Karpas-422 (cell line): ENCODE measurements around the gene CST9. TPM values are rescaled to one million over a fixed set of nuclear protein-coding genes. Genes with fewer than 3 reads are reported as not detected.

Experiments used
- DNase-seq: peaks from one replicate; pipeline ENCODE4 v3.0.0-alpha.2; 2015
- H2AFZ ChIP-seq: fragments of 200-600 bp; sonication (generic); 2 replicates; pipeline ENCODE4 v1.6.1; 2014; ENCODE audit warnings: antibody characterized with exemption, low read length, mixed read lengths
- H3K27ac ChIP-seq: fragments of 200-600 bp; sonication (generic); 2 replicates; pipeline ENCODE4 v1.5.1; 2014; ENCODE audit warnings: mild to moderate bottlenecking, low read length, moderate library complexity
- H3K27me3 ChIP-seq: fragments of 200-600 bp; sonication (generic); 2 replicates; pipeline ENCODE4 v1.6.1; 2014; ENCODE audit warnings: low read length, mixed read lengths
- H3K36me3 ChIP-seq: fragments of 200-600 bp; sonication (generic); 2 replicates; pipeline ENCODE4 v1.6.1; 2014; ENCODE audit warnings: low read length, mixed read lengths; ENCODE audit not compliant: insufficient read depth
- H3K4me1 ChIP-seq: fragments of 200-600 bp; sonication (generic); 2 replicates; pipeline ENCODE4 v1.6.1; 2014; ENCODE audit warnings: mild to moderate bottlenecking, low read length, mixed read lengths
- H3K4me2 ChIP-seq: fragments of 200-600 bp; sonication (generic); 2 replicates; pipeline ENCODE4 v1.6.1; 2014; ENCODE audit warnings: low read length, low read depth, mild to moderate bottlenecking; ENCODE audit not compliant: poor library complexity, severe bottlenecking
- H3K4me3 ChIP-seq: fragments of 200-600 bp; sonication (generic); 2 replicates; pipeline ENCODE4 v1.5.1; 2014; ENCODE audit warnings: mild to moderate bottlenecking, antibody characterized with exemption, low read length, mixed read lengths
- H3K79me2 ChIP-seq: fragments of 200-600 bp; sonication (generic); 2 replicates; pipeline ENCODE4 v1.6.1; 2014; ENCODE audit warnings: mild to moderate bottlenecking, low read length, mixed read lengths
- H3K9ac ChIP-seq: fragments of 200-600 bp; sonication (generic); 2 replicates; pipeline ENCODE4 v1.6.0; 2014; ENCODE audit warnings: low read length
- H3K9me2 ChIP-seq: fragments of 200-600 bp; sonication (generic), shearing (Covaris generic); replicated peaks from 2 replicates; pipeline ENCODE4 v1.6.0; 2014; ENCODE audit warnings: mild to moderate bottlenecking, low read length, moderate library complexity; ENCODE audit not compliant: insufficient read depth
- H3K9me3 ChIP-seq: fragments of 300-700, 200-600 bp; sonication (generic); 2 replicates; pipeline ENCODE4 v1.6.1; 2014; ENCODE audit warnings: low read length, mixed read lengths
- H4K20me1 ChIP-seq: fragments of 200-600 bp; sonication (generic); 2 replicates; pipeline ENCODE4 v1.6.1; 2014; ENCODE audit warnings: mild to moderate bottlenecking, antibody characterized with exemption, low read length, low read depth; ENCODE audit not compliant: insufficient read depth
- total RNA-seq: library from RNA; depleted of rRNA; stranded (reverse); fragments of >200 nt; shearing (Covaris generic); gene quantifications from 2 replicates; pipeline ENCODE4 v1.2.3, GENCODE V29; 2014; ENCODE audit warnings: low replicate concordance

Gene CST9
- total RNA-seq, 1 experiment from 2014 or later: not detected

DNA sequence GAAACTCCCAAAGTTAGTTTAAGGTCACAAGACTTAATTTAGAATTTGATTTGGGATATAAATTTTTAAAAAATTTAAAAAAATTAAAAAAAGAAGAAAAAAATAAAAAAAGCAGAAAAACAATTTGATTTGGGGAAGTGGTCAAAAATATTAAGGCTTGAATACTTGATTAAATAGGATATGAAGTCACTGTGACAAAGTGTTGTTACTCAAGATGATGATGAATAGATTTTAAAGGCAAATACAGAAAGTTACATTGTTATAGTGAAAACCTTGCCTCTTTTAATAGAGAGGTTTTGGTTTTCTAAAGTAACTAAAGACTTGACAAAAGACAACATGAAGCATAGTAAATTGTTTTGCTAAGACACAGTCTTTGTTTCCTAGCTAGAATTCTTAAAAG lies 7.2 kb downstream of the CST9 start:
- Histone ChIP-seq H3K36me3 (no peaks in the 10 kb centered on the region), H3K27ac (no peak overlapping the region), H3K4me2 (no peak overlapping the region), H3K4me1 (peaks cover 26% of the 10 kb centered on the region), H3K9ac (no peak overlapping the region), H3K79me2 (no peaks in the 10 kb centered on the region), H2AFZ (no peak overlapping the region), H3K9me3 (no peaks in the 10 kb centered on the region), H3K27me3 (no peaks in the 10 kb centered on the region), H3K9me2 (no peaks in the 10 kb centered on the region), H3K4me3 (no peak overlapping the region), H4K20me1 (no peaks in the 10 kb centered on the region)
- no peak for DNase-seq

DNA sequence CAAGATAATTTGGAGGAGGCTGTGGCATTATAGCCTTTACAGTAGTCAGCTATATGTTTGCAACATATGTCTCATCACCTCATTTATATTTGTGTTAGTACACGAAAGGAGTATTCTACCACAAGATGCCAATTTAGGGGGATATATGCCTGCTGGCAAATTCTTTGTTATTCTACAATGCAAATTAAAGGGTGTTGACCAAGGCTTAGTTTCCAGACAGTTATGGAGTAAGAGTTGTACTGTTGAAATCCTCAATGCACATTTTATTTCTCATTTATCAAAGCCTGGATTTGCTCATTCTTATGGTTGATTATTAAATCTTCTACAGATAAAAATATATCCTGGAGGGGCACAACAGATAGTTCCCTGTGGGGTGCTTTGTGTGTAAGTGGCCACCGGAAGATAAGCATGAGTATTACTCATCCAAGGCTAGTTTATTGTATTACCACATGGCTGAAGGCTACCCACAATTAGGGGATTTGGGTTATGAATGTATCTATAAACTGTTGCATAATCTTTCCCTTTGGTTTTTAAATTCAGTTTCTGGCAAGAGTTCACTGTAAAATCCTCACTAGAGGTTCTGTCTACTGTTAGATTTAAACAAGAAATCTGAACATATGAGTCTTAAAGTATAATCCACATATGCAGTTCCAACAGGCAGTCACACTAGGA lies 9.0 kb downstream of the CST9 start:
- DNase-seq: no peak
- no peaks in the 10 kb centered on the region for H3K36me3 ChIP-seq
- H3K9ac ChIP-seq: no peak overlapping the region
- no peaks in the 10 kb centered on the region for H3K27me3 ChIP-seq
- H3K27ac ChIP-seq: no peak overlapping the region
- no peaks in the 10 kb centered on the region for H3K79me2 ChIP-seq
- H3K4me3 ChIP-seq: no peak overlapping the region
- no peaks in the 10 kb centered on the region for H3K9me2 ChIP-seq
- no peaks in the 10 kb centered on the region for H3K9me3 ChIP-seq
- no peak overlapping the region for H3K4me2 ChIP-seq
- peaks cover 9% of the 10 kb centered on the region for H3K4me1 ChIP-seq
- H4K20me1 ChIP-seq: no peaks in the 10 kb centered on the region
- H2AFZ ChIP-seq: no peak overlapping the region

DNA sequence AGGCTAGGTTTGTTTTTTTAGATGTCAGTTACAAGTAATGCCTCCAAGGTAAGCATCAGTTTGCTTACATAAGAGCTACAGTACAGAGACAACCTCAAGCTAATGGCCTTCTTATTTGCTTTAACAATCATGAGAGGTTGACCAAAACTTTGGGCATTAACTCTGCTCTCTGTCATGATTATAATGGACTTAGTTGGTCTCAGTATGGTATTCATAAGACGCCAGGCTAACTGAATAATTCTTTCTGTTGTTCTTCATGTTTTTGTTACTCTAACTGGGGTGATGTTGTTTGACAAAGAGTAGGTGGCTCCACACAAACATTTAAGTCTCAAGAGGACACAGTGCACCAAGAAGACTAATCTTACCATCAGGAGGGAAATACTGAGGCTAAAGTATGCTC lies 9.8 kb downstream of the CST9 start:
- no peaks in the 10 kb centered on the region for H3K79me2 ChIP-seq
- peaks cover 2% of the 10 kb centered on the region for H3K4me1 ChIP-seq
- H4K20me1 ChIP-seq: no peaks in the 10 kb centered on the region
- no peak overlapping the region for H3K4me3 ChIP-seq
- H3K4me2 ChIP-seq: no peak overlapping the region
- no peak overlapping the region for H2AFZ ChIP-seq
- DNase-seq: no peak
- no peaks in the 10 kb centered on the region for H3K27me3 ChIP-seq
- no peaks in the 10 kb centered on the region for H3K36me3 ChIP-seq
- no peak overlapping the region for H3K9ac ChIP-seq
- no peaks in the 10 kb centered on the region for H3K9me2 ChIP-seq
- no peaks in the 10 kb centered on the region for H3K9me3 ChIP-seq
- no peak overlapping the region for H3K27ac ChIP-seq

DNA sequence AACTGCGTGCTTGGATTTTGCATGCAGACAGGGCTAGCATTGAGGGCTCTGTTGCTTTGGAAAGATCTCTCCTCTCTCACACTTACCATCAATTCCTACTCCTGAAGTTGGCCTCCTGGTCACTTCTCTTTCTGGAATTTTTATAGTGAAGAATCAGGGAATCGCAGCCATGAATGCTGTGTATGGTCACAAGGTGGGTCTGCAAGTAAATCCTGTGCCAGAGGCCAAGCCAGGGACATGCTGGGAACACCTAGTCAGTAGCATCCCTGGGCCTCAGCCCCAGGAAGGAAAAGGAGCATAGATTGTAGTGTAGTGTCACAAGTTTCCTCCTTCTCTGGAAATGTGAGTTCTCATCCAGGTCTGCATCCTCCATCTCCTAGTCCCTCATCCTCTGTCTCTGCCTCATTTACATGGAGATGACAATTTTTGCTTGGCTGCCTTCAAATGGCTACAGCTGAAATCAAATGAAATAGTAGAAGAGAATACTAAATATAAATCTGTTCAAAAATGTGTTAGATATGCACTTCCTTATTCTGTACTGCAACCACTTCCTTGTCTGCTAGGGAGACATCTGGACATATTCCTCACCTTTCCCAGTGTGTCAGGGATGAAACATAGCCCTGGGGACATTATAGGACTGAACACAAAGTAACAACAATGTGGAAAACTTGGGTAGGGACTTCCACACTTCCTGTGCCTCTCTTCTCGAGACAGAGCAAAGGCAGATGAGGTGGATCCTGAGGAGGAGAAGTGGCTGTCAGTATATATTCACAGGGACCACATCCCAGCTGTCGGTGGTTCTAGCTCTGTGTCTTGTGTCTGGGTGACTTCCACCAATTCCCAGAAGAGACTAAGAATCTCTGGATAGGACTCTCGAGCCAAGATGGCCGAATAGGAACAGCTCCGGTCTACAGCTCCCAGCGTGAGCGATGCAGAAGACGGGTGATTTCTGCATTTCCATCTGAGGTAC lies 17.0 kb downstream of the CST9 start:
- H3K27ac ChIP-seq: no peak overlapping the region
- no peaks in the 10 kb centered on the region for H3K9me3 ChIP-seq
- H4K20me1 ChIP-seq: no peaks in the 10 kb centered on the region
- no peak for DNase-seq
- no peak overlapping the region for H2AFZ ChIP-seq
- H3K36me3 ChIP-seq: no peaks in the 10 kb centered on the region
- H3K4me1 ChIP-seq: peaks cover 18% of the 10 kb centered on the region
- no peaks in the 10 kb centered on the region for H3K9me2 ChIP-seq
- peak overlapping the region; percentile 24 for H3K4me2 ChIP-seq
- H3K9ac ChIP-seq: no peak overlapping the region
- H3K4me3 ChIP-seq: no peak overlapping the region
- no peaks in the 10 kb centered on the region for H3K27me3 ChIP-seq
- H3K79me2 ChIP-seq: no peaks in the 10 kb centered on the region

DNA sequence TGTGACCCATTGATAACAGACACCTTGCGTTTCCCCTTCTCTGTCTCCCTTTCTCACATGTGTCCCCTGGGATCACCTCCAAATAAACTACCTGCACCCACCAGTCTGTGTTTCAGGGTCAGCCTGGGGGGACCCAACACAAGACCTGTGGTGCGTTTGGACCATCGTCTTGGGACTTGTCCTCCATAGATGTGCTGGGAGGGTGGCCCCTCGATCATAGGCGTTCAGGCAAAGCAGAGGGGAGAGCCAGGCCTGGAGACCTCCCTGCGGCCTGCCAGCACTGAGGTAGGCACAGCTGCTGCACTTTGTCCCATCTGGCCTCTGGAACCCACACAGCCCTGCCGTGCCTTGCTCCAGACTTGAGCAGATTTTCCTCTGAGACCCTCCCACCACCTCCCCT lies 18.1 kb downstream of the CST9 start:
- Histone ChIP-seq H3K4me3 (no peak overlapping the region), H3K27ac (no peak overlapping the region), H3K9ac (no peak overlapping the region), H4K20me1 (no peaks in the 10 kb centered on the region), H3K4me2 (no peak overlapping the region), H3K36me3 (no peaks in the 10 kb centered on the region), H3K79me2 (no peaks in the 10 kb centered on the region), H3K9me3 (no peaks in the 10 kb centered on the region), H3K4me1 (peaks cover 18% of the 10 kb centered on the region), H3K27me3 (no peaks in the 10 kb centered on the region), H3K9me2 (no peaks in the 10 kb centered on the region), H2AFZ (no peak overlapping the region)
- no peak for DNase-seq

DNA sequence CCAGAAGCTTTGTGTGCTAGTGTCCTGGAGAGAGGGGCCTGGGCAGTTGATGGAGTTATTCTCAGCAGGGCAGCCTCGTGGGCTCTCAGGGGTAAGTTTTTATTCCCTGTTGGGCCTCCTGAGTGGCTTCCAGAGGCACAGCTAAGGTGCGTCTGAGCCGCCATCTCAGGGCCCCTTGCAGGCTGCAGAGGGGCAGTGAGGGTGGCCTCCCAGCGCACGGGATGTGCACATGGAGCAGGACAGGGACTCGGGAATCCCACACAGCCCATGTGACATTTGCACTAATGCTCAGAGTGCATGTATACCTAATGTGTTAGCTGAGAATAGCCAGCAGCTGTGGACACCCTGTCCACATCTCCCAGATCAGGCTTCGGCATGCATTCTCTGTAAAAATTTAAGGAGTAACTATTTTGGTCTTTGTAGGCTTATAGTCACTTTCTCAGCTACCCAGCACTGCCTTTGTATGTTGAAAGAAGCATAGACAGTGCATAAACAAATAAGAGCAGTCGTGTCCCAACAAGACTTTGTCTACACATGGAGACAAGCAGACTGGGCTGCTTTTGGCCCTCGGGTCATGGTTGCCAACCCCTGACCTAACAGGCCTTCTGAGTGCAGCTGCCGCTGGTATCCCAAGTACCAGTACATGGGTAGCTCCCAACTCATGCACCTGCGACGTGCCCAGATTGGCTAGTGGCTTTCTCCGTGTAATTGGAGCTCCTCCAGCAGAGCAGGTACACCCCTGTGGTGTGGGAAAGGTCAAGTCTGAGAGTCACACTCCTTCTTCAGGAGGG lies 18.8 kb downstream of the CST9 start:
- no peak overlapping the region for H2AFZ ChIP-seq
- H3K9ac ChIP-seq: no peak overlapping the region
- H3K4me3 ChIP-seq: no peak overlapping the region
- H3K27ac ChIP-seq: no peak overlapping the region
- H3K9me3 ChIP-seq: no peaks in the 10 kb centered on the region
- no peaks in the 10 kb centered on the region for H3K79me2 ChIP-seq
- H3K27me3 ChIP-seq: no peaks in the 10 kb centered on the region
- H3K4me1 ChIP-seq: peaks cover 18% of the 10 kb centered on the region
- no peaks in the 10 kb centered on the region for H4K20me1 ChIP-seq
- H3K9me2 ChIP-seq: no peaks in the 10 kb centered on the region
- DNase-seq: no peak
- no peaks in the 10 kb centered on the region for H3K36me3 ChIP-seq
- no peak overlapping the region for H3K4me2 ChIP-seq

DNA sequence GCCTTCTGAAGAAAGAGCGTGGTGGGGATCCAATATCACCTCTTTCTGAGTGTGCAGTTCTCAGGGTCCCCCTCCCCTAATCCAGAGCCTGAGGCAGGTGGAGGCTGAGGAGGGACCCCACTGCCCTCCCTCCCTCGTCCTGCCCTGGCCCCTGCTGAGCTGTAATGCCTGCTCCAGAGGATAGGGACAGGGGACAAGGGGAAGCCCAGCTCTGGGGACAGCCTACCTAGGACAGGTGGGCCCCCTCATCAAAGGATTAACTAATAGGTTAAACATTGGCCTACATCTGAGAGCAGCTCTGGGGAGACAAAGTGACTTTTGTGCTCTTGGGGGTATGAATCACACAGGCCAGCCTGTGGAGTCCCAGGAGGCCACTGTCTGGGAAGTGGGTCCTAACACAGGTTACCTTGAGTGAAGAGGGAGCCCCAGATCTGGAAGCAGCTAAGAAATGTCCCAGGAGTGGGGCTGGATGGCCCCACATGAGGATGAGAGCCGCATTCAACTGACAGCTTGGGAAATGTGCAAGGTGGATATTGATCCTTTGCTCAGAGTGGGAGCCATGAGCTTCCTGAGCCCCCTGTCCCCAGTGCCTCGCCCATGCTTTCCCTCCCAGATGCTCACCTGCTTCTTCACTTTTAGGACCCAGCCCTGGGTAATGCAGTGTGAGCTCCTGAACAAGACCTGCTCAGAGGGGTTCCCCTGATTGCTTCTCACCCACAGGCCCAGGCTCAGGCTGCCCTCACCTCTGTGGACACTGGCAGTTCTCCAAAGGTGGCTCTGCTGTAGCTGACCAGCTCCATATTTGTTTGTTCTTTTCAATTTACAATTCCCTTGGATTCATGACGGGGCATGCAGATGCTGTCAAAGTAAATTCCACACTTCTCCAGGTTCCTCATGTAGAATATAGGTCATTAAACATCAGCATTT lies 19.6 kb downstream of the CST9 start:
- Histone ChIP-seq H3K9me2 (no peaks in the 10 kb centered on the region), H3K9ac (no peak overlapping the region), H3K27me3 (no peaks in the 10 kb centered on the region), H3K79me2 (no peaks in the 10 kb centered on the region), H3K9me3 (no peaks in the 10 kb centered on the region), H3K4me2 (no peak overlapping the region), H4K20me1 (no peaks in the 10 kb centered on the region), H3K36me3 (no peaks in the 10 kb centered on the region), H3K27ac (no peak overlapping the region), H2AFZ (no peak overlapping the region), H3K4me3 (no peak overlapping the region), H3K4me1 (peaks cover 18% of the 10 kb centered on the region)
- DNase-seq: no peak
